Upper lobe of left lung (tissue), 4 donors: ENCODE measurements around the gene CASP14.

ENCODE experiments used
- CTCF ChIP-seq, 6 experiments: fragments of 450-650 bp in 4 of 6; fragments of 200-600 bp in 2 of 6; sonication (generic) in 2 of 6; IDR thresholded peaks; one replicate each; pipeline ENCODE4 v1.5.1; 2016 to 2019; ENCODE audit warnings: antibody characterized with exemption in 6 of 6
- POLR2A ChIP-seq, 4 donors: fragments of 450-650 bp; IDR thresholded peaks; one replicate each; pipeline ENCODE4 v1.5.1; 2016 to 2017; ENCODE audit warnings: antibody characterized with exemption in 4 of 4, mild to moderate bottlenecking in 2 of 4
- POLR2AphosphoS5 ChIP-seq, 2 donors: sonication (generic); formaldehyde crosslinking; IDR thresholded peaks; one replicate each; pipeline ENCODE4 v1.5.1; 2017; ENCODE audit warnings: antibody characterized with exemption in 2 of 2

- no peak for TF ChIP-seq POLR2A (IDR thresholded peaks at IDR 0.05)
- TF ChIP-seq CTCF (IDR thresholded peaks at IDR 0.05) = no peak
- no peak for TF ChIP-seq POLR2AphosphoS5 (IDR thresholded peaks at IDR 0.05)
Measured at GRCh38 chr19:15048128-15048527, 1.2 kb upstream of the CASP14 start.
